GM21360 (cell line): ENCODE data around the gene CREB5.

ENCODE experiments used
- ATAC-seq: cut with Tn5 transposase; IDR thresholded peaks from one replicate; pipeline ENCODE4 v1.9.1; 2021; ENCODE audit warnings: mild to moderate bottlenecking, moderate library complexity; ENCODE audit not compliant: unreplicated experiment

Gene CREB5

DNA sequence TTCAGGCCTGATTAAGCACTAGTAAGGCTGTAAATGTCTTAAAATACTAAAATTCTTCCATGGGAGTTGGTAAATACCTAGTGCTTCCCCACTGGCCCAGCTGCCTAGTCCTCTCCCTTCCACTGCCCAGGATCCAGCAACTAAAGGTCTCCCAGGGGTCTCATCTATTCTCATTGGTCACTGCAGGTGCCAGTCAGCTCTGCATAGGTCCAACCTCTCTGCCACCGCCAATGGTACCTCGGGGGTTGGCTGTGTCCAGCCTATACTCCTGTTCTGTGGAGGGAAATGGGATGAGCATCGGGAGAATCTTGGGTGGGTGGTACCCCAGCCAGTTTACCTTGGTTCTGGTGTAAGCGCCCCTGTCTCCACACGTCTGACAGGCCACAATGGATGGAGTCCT lies 6.1 kb upstream of the CREB5 start:
- ATAC-seq = no peak

DNA sequence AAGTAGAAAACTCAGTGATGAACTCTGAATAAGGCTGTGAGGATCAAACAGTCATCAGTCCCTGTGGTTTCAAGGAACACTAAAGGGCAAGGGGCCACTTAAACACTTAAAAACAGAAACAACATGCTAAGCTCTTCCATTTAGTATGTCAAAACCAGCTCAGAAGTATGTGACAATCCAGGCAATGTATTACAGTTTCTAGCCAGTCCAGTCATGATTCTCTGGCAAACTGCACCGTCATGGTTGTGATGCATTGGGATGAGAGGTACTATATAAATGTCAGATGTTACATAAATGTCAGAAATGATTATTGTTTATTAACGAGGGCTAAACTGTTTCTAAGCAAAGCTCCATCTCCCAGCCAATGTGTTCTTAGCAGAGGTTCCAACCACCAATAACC lies 4.7 kb upstream of the CREB5 start:
- ATAC-seq = no peak

DNA sequence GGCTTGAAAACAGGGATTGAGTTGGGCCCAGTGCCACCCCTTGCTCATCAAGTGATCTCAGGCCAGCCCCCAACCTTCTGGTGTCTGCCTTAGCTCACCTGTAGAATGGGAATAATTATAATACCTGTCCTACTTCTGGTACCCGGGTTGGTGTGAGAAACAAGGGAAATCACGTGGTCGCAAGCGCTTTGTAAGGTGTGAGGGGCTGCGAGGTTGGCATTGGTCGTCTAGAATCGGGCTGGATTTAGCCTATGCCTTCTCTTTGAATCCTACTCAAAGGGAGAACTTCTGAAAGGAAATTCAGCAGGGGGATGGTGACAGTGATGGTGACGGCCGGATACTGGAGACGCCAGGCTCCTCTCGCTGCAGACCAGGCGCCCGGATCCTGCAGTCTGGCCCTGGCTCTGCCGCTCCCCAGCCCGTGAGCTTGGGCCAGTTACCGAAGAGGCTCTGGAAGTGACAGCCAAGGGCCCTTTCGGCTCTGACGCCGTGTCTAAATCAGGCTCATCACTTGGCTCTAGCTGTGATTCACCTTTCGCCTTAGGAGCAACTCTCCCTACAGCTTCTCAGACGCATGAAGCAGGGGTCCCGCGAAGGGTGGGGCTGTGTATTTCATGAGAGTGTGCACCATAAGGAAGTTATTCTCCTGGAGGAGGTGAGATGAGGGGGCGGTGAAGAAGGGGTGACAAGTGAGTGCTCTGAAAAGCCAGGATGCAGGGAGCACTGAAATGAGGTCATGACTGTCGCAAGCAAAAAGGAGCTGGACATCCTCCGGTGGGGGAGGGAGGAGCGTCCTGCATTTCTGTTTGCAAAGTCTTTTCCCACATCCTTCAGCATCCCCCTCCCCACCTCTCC lies 4.0 kb upstream of the CREB5 start:
- ATAC-seq = no peak

GRCh38 chr7:28408960-28409715 lies 3.2 kb upstream of the CREB5 start:
- ATAC-seq = peak; percentile 43

DNA sequence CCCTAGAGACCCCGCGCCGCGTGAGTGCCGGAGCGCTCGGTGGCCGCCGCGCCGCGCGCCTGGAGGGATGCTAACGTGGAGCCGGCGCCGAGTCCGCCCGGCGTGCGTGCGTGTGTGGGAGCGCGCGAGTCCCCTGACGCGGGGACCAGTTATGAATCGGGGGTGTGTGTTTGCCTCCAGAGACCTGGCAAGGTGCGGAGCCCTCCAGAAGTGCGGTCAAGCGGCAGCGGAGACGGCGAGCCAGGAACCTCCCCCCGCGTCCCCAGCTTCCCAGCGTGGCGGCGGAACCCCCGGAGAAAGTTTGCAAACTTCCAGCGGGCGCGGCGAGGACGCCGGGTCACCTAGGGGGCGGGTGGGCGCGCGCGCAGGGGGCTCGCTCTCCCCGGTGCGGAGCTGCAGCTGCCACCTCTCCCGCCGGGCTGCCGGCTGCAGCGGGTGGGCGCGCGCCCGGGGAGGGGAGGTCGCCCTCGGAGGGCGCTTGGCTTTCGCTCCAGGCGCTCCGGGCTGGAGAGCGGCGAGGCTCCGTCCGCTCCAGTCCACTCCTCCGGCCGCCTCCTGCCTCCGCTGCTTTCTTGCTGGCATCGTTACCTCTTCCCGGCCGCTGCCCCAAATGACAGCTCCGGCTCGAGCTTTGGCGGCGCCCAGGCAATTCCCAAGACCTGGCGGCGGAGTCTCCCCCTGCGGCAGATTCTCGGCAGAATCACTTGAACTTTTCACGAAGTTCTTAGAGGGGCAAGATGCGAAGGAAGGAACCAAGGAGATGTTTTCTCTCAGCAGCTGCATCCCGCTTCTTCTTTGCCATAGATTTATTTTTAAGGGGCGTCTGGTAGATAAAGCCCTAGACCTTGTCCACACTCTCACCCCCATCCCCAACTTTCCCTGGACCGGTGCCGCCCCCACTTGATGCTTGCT lies 2.3 kb upstream of the CREB5 start:
- peak; percentile 15 for ATAC-seq

DNA sequence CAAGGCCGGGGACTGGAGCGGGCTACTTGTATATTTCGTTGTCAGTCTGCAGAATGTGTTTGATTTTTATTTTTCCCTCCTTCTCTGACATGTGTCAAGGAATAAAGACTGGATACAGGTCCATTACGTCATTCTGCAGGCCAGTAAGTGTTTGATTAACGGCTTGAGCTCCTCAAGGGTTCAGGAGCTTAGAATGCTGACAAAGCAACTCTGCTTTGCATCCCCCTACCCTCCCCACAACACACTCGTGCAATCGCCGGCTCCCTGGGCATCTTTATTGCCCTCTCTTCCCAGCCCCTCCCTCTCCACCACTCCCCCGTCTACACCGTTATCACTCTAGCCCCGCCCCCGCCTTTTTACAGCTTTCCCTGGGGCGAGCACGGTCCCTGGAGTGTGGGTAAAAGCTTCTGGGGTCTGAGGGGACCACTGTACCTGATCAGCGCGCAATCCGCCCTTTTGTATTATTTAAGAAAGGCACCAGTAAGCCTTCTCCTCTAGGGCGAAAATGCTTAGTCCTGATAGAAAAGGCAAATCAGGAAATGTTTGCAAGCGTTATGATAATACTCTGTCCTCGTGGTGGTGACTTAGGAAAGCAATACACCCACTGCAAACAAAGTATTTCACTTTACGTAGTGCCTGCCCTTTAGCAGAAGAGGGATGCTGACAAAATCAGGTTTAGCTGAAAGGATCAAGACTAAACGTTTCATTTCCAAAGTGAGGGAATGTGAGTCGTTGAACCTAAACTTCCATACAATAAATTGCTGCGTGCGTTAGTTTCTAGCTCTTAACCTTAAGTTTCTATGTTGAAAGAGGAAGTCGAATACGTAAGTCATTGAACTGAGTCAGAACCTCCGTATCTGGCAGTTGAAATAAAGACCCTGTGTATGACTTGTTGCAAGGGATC lies 1.4 kb upstream of the CREB5 start:
- ATAC-seq = no peak

- no peak for ATAC-seq
Observed at GRCh38 chr7:28413011-28413410, 693 bp downstream of the CREB5 start.

DNA sequence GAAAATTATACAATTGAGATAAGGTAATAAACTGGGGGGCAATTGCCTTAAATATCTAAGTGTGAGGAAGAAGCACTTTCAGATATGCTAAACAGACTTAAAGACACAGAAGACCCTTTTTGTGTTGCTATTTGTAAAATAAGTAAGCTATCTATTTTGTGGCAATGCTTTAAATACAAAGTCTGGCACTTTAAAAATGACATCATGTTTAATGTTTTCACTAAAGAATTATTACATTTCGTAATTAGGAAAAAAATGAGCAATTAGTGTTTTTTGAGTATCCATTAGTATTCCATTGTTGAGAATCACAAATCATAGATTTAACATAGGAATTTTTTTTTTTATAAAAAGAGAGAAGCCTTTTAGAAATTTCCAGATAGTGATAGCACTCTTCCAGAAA lies 2.1 kb downstream of the CREB5 start:
- ATAC-seq = no peak

DNA sequence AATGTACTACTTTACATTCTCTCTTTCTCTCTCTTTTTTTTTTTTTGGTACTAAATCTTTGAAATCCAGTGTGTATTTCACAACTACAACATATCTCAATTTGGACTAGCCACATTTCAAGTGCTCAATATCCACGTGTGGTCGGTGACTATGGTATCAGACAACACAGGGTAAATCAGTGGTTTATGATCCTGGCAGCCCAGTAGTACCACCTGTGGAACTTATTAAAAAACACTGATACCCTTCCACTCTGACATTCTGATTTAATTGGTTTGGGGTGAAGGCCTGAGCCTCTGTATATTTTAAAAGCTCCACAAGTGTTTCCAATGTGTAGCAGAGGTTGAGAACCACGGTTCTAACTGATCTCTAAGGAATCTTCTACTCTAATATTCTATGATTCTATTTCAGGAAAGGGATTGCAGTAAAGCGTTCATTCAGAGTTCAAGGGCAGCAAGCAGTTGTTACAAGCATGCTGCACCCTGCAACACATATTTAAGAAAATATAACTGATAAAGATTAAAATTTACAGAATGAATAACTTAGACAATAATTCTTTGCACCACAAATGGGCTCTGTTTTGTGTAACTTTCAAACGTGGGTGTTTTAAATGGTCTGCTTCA lies 5.1 kb downstream of the CREB5 start:
- no peak for ATAC-seq

DNA sequence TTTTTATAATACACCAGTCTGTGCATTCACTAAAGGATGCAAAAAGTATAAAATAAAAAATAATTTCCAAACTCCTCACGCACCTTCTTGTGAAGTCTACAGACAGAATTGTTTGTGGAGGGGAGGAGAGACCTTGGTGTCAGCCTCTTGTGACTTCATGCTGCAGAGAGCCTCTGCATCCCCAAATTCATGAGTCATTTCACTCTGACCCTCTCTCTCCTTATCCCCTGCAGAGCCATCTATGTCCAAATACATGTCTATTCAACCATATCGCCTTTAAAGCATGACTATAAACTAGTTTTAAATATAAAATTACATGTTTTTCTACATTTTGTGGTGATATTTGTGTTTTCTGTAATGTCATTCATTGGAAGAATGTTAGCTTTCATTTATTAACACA lies 6.0 kb downstream of the CREB5 start:
- ATAC-seq = no peak

- ATAC-seq = no peak
Observed at GRCh38 chr7:28418966-28419365, 6.6 kb downstream of the CREB5 start.

DNA sequence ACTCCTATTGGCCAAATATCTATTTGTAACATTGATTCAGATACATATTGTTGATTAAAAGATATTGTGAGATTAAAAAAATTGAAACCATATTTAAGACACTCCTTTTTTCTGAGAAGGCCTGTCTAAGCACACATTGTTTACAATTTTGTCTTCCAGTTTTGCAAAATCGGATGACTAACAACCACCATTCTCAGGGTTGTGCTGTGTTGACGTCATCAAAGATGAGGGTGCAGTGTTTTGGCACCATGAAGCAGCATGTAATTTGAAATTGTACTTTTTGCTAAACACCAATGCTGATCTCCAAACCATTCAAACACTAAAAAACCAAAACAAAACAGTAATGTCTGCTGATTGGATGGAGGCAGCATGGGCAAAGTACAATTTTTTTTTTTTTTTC lies 7.4 kb downstream of the CREB5 start:
- ATAC-seq = no peak

DNA sequence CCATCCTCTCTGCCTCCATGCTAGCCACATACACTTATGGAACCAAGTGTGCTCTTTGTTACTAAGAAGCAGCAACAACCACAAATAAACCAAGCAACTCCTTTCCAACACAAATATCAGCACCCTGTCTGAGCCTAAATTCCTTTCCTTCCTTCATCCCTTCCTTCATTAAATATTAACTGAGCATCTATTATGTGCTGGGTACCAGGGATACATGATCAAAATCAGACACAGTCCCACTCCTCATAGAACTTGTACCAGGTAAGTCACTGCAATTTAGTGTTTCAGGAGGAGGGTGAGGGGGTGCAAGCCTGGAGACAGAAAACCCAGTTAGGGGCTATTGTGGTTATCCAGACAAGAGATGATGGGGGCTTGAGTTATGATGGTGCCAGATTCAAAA lies 10.8 kb downstream of the CREB5 start:
- ATAC-seq = no peak

- ATAC-seq = no peak
Observed at GRCh38 chr7:28423918-28424514, 11.7 kb downstream of the CREB5 start.

GRCh38 chr7:28425496-28425895 lies 13.2 kb downstream of the CREB5 start:
- no peak for ATAC-seq

DNA sequence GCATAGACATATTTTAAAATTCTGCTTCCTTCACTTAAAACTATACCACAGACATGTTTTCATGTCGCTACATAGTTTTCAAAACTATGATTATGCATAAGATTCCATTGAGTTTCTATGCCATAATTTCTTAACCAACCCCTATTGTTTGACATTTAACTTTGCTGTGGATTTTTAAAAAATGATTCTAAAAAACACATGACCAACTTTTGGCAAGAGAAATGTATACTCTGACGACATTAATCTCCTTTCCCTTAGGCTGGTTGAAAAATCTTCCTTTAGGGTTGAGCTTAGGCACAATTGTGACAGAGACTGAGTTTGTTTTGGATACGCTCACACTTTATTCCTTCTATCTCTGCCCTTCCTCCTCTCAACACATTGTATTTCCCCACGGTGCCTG lies 14.9 kb downstream of the CREB5 start:
- ATAC-seq = no peak

DNA sequence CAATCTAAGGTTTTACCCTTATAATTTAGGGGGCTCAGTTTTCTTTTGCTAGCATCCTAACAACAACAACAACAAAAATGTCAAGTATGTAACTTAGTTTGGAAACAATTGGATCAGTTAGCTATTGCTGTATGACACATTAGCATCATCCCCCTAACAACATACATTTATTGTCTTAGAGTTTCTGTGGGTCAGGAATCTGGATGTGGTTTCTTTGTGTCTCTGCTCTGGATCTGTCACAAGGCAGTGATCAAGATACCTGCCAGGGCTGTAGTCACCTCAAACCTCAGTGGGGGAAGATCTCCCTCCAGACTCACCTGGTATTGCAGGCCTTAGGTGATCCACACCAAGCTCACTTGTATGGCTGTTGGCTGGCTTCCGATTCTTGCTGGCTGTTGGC lies 18.3 kb downstream of the CREB5 start:
- no peak for ATAC-seq

GRCh38 chr7:28432105-28432504 lies 19.8 kb downstream of the CREB5 start:
- ATAC-seq = no peak

- no peak for ATAC-seq
Observed at GRCh38 chr7:28433039-28433438, 20.7 kb downstream of the CREB5 start.
